K562 (cell line): Measurements from ENCODE around the gene CCDC102B. TPM values are rescaled to one million over a fixed set of nuclear protein-coding genes. Genes with fewer than 3 reads are reported as not detected.

ENCODE experiments used
- ATAC-seq: fragments of 200-7000 bp; cut with Tn5 transposase; 3 replicates; pipeline ENCODE4 v1.9.1; 2020; ENCODE audit warnings: moderate library complexity
- BruUV-seq: library from RNA; stranded (reverse); fragments of 400-500 nt; replicated peaks from 2 replicates; lab custom pipeline; 2021; lab: Mats Ljungman, UMichigan
- CTCF ChIA-PET: fragments of 300-600 bp; formaldehyde crosslinking; extraction: SDS; loops from one replicate; lab custom pipeline; 2021; ENCODE audit warnings: low intra/inter-chr PET ratio; lab: Yijun Ruan, JAX
- POLR2A ChIA-PET: fragments of 300-600, 350-650 bp; sonication (Branson Sonifier 250); formaldehyde crosslinking; extraction: SDS; loops from one replicate; lab custom pipeline; 2021; ENCODE audit warnings: antibody characterized with exemption, inconsistent platforms; lab: Yijun Ruan, JAX
- DNase-seq, 4 experiments: peaks; one replicate each; pipeline versions ENCODE4 v3.0.0 to v3.0.0-alpha.2; 2011 to 2018; ENCODE audit warnings: low spot score in 3 of 4, mixed read lengths in 3 of 4; ENCODE audit errors: extremely low read depth in 1 of 4
- FAIRE-seq: peaks from 2 replicates; lab custom pipeline; 2011; peaks lifted over from hg19 to GRCh38; lab: Jason Lieb, UNC
- H2AFZ ChIP-seq: 2 replicates; pipeline ENCODE4 v1.6.0; 2011; ENCODE audit warnings: low read depth, low read length, control low read depth, inconsistent platforms
- H3K27ac ChIP-seq: fragments of 200-600 bp; 3 replicates; pipeline ENCODE4 v1.8.0; 2011; ENCODE audit warnings: low read depth, mild to moderate bottlenecking, control low read depth, inconsistent platforms, low read length, moderate library complexity, mixed read lengths; ENCODE audit errors: extremely low read depth
- H3K27me3 ChIP-seq, 2 experiments: fragments of 300-600 bp in 1 of 2; 2 replicates in 1 of 2; 3 replicates in 1 of 2; pipeline versions ENCODE4 v1.6.0 to v1.8.0; 2011; ENCODE audit warnings: inconsistent platforms in 2 of 2, low read length in 2 of 2, mild to moderate bottlenecking in 1 of 2, mixed read lengths in 1 of 2, moderate library complexity in 1 of 2; ENCODE audit not compliant: control insufficient read depth in 2 of 2, insufficient read depth in 2 of 2
- H3K36me3 ChIP-seq: fragments of 300-600 bp; 3 replicates; pipeline ENCODE4 v1.8.0; 2011; ENCODE audit warnings: mild to moderate bottlenecking, low read length, inconsistent platforms; ENCODE audit not compliant: control insufficient read depth, insufficient read depth
- H3K4me1 ChIP-seq, 2 experiments: fragments of 200-600 bp in 1 of 2; replicated peaks in 1 of 2; 2 replicates in 1 of 2; 3 replicates in 1 of 2; pipeline versions ENCODE4 v1.5.1 to v1.8.0; 2011; ENCODE audit warnings: inconsistent platforms in 2 of 2, low read length in 2 of 2, mild to moderate bottlenecking in 1 of 2, mixed read lengths in 1 of 2, moderate library complexity in 1 of 2; ENCODE audit not compliant: control insufficient read depth in 2 of 2, insufficient read depth in 2 of 2
- H3K4me2 ChIP-seq: 2 replicates; pipeline ENCODE4 v1.6.1; 2011; ENCODE audit warnings: low read length, control low read depth, inconsistent platforms, mixed read lengths; ENCODE audit not compliant: insufficient read depth
- H3K4me3 ChIP-seq: fragments of 200-600 bp; sonication (generic), shearing (Covaris generic); 2 replicates; pipeline ENCODE4 v1.5.1; 2016; ENCODE audit warnings: control low read depth, inconsistent platforms
- H3K79me2 ChIP-seq: fragments of 200-600 bp; 3 replicates; pipeline ENCODE4 v1.8.0; 2011; ENCODE audit warnings: low read length, inconsistent platforms; ENCODE audit not compliant: control insufficient read depth, insufficient read depth
- H3K9ac ChIP-seq, 2 experiments: 2 replicates each; pipeline versions ENCODE4 v1.6.0 to v1.6.1; 2011; ENCODE audit warnings: low read depth in 2 of 2, low read length in 2 of 2, control low read depth in 1 of 2, inconsistent platforms in 1 of 2, mild to moderate bottlenecking in 1 of 2, mixed read lengths in 1 of 2; ENCODE audit not compliant: insufficient read depth in 1 of 2
- H3K9me1 ChIP-seq: one replicate; pipeline ENCODE4 v1.6.0; 2011; ENCODE audit warnings: inconsistent platforms, mild to moderate bottlenecking, low read length, moderate library complexity; ENCODE audit not compliant: control insufficient read depth, insufficient read depth
- H3K9me3 ChIP-seq: replicated peaks from 2 replicates; pipeline ENCODE4 v1.5.1; 2011; ENCODE audit warnings: low read depth, low read length, inconsistent platforms; ENCODE audit not compliant: control insufficient read depth, insufficient read depth
- H4K20me1 ChIP-seq: replicated peaks from 2 replicates; pipeline ENCODE4 v1.6.1; 2011; ENCODE audit warnings: low read length, inconsistent platforms, mixed read lengths; ENCODE audit not compliant: control insufficient read depth, insufficient read depth
- ATF1 ChIP-seq, 2 experiments: fragments of 450-650 bp in 1 of 2; IDR thresholded peaks; 2 replicates each; pipeline ENCODE4 v1.6.1; 2016; ENCODE audit warnings: missing compliant biosample characterization in 1 of 2, missing genetic modification characterization in 1 of 2
- HNRNPLL ChIP-seq: fragments of 200-400 bp; formaldehyde crosslinking; IDR thresholded peaks from 2 replicates; pipeline ENCODE4 v1.6.1; 2017; ENCODE audit warnings: low read length, low read depth, mild to moderate bottlenecking; ENCODE audit not compliant: poor library complexity, severe bottlenecking
- NR0B1 ChIP-seq: fragments of 450-650 bp; IDR thresholded peaks from one replicate; pipeline ENCODE4 v1.6.1; 2018; ENCODE audit warnings: mild to moderate bottlenecking, moderate library complexity; ENCODE audit not compliant: partially characterized antibody
- NRF1 ChIP-seq, 2 experiments: fragments of 450-650 bp; IDR thresholded peaks in 1 of 2; conservative IDR thresholded peaks in 1 of 2; 2 replicates each; pipeline ENCODE4 v1.6.1; 2014; ENCODE audit warnings: mild to moderate bottlenecking in 2 of 2
- RHOXF2B ChIP-seq: fragments of 250-450 bp; sonication (Bioruptor Pico); conservative IDR thresholded peaks from 2 replicates; pipeline ENCODE4 v1.5.1; 2021
- ZNF263 ChIP-seq: sonication (generic); formaldehyde crosslinking; IDR thresholded peaks from 2 replicates; pipeline ENCODE4 v1.8.0; 2022; ENCODE audit warnings: mild to moderate bottlenecking, missing genetic modification reagents, borderline replicate concordance
- ZNF511 ChIP-seq: sonication (generic); formaldehyde crosslinking; IDR thresholded peaks from 2 replicates; pipeline ENCODE4 v1.8.0; 2022; ENCODE audit warnings: mild to moderate bottlenecking, missing genetic modification reagents
- WGBS: fragments of 100-300 bp; shearing (Covaris generic); methylation state at CpG from one replicate; pipeline ENCODE4 v1.1.6; 2016; ENCODE audit warnings: low coverage, mixed read lengths; ENCODE audit not compliant: insufficient coverage; ENCODE audit errors: missing lambda C conversion rate; 5-methylcytosine and 5-hydroxymethylcytosine counted together
- in situ Hi-C: fragments of 300-500 bp; cut with MboI; formaldehyde crosslinking; loops from 4 replicates; pipeline ENCODE4 v1.15.0; 2018; ENCODE audit warnings: inconsistent platforms, mixed read lengths
- intact Hi-C: fragments of 100-400 bp; cut with micrococcal nuclease; formaldehyde crosslinking; loops from 2 replicates; pipeline ENCODE4 v1.14.2; 2022
- polyA plus RNA-seq, 8 experiments: library from polyadenylated mRNA; depleted of rRNA in 4 of 8; stranded (reverse) in 5 of 8; unstranded in 3 of 8; fragments of >200 nt; fragmentation: Nextera tagmentation in 2 of 8; fragmentation: Illumina TruSeq in 1 of 8; extraction: Ambion mirVana in 2 of 8; extraction: Trizol in 1 of 8; gene quantifications; 2 replicates each; pipeline versions ENCODE4 v1.2.1 to v1.2.3, GENCODE V29; 2011 to 2014; ENCODE audit warnings: inconsistent platforms in 1 of 8, missing spikeins in 1 of 8
- total RNA-seq, 7 experiments: library from RNA; depleted of rRNA in 6 of 7; stranded (reverse); fragments of >200 nt in 6 of 7; fragmentation: Illumina TruSeq in 2 of 7; extraction: Trizol in 2 of 7; gene quantifications; 2 replicates each; pipeline versions ENCODE4 v1.2.1 to v1.2.3, GENCODE V29; 2011 to 2021; ENCODE audit warnings: low replicate concordance in 1 of 7
- TF ChIP-seq, protein P1 (sequence below), 2 experiments: fragments of 250-450 bp in 1 of 2; fragments of 450-650 bp in 1 of 2; sonication (Bioruptor Pico) in 1 of 2; IDR thresholded peaks; 2 replicates each; pipeline versions ENCODE4 v1.6.1 to v1.8.0; 2016 to 2021; ENCODE audit warnings: mild to moderate bottlenecking in 2 of 2, moderate library complexity in 2 of 2, missing compliant biosample characterization in 1 of 2, missing genetic modification characterization in 1 of 2

CCDC102B gene
- total and polyA plus RNA-seq, 9 of the 15 experiments (the other 6 are each of a cell fraction or from before 2014, with no cell fraction given): 0.18 to 1.5 (median 0.73) TPM

GRCh38 chr18:68937029-68937599, 139.2 kb downstream of the CCDC102B start:
- FAIRE-seq (no peak), ATAC-seq (no peak), DNase-seq (no peak)
- POLR2A ChIA-PET: no interaction called here
- Histone ChIP-seq H3K4me3 (no peak overlapping the region), H3K9me1 (no peaks in the 10 kb centered on the region), H3K36me3 (no peaks in the 10 kb centered on the region), H2AFZ (no peak overlapping the region), H3K79me2 (no peaks in the 10 kb centered on the region), H3K4me1 (no peaks in the 10 kb centered on the region), H3K9me3 (no peaks in the 10 kb centered on the region), H3K27ac (no peak overlapping the region), H4K20me1 (no peaks in the 10 kb centered on the region), H3K27me3 (no peaks in the 10 kb centered on the region), H3K9ac (no peak overlapping the region), H3K4me2 (no peak overlapping the region)
- BruUV-seq: no TSS peak
- TF ChIP-seq NR0B1: no peak
- TF ChIP-seq, protein P1, sequence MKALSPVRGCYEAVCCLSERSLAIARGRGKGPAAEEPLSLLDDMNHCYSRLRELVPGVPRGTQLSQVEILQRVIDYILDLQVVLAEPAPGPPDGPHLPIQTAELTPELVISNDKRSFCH (CRISPR knock-in tag; IDR thresholded peaks at IDR 0.05): no peak
- TF ChIP-seq, protein P1 (tag; IDR thresholded peaks at IDR 0.05): no peak
- no peak for TF ChIP-seq ATF1 (CRISPR knock-in tag; IDR thresholded peaks at IDR 0.05)
- TF ChIP-seq ATF1 (tag; IDR thresholded peaks at IDR 0.05): no peak
- TF ChIP-seq RHOXF2B (CRISPR knock-in tag): no peak
- TF ChIP-seq ZNF263: no peak
- TF ChIP-seq NRF1 (conservative IDR thresholded peaks at IDR 0.05 in 1 of 2, IDR thresholded peaks at IDR 0.05 in 1 of 2): no peak
- TF ChIP-seq HNRNPLL: no peak
- TF ChIP-seq ZNF511 (CRISPR knock-in tag): no peak
- intact Hi-C loops (no loop called here), in situ Hi-C loops (no loop called here)
- CTCF ChIA-PET: no interaction called here
- 0% methylated on average over 4 of the region's 4 CpGs for WGBS
